ENCODE measurements around the gene MPEG1.

GRCh38 chr11:59186130-59186594 lies 26.6 kb downstream of the MPEG1 start:
- TF ChIP-seq REST (IDR thresholded peaks at IDR 0.05) (no peak), TAF1 (conservative IDR thresholded peaks at IDR 0.05) (no peak), FOXA1 (IDR thresholded peaks at IDR 0.05) (no peak), SP1 (IDR thresholded peaks at IDR 0.05) (peak; percentile 43), JUND (IDR thresholded peaks at IDR 0.05) (no peak), YY1 (IDR thresholded peaks at IDR 0.05) (peak; percentile 15), GABPA (IDR thresholded peaks at IDR 0.05 in 1 of 2, conservative IDR thresholded peaks at IDR 0.05 in 1 of 2) (no peak)
- TF ChIP-seq, protein P1, sequence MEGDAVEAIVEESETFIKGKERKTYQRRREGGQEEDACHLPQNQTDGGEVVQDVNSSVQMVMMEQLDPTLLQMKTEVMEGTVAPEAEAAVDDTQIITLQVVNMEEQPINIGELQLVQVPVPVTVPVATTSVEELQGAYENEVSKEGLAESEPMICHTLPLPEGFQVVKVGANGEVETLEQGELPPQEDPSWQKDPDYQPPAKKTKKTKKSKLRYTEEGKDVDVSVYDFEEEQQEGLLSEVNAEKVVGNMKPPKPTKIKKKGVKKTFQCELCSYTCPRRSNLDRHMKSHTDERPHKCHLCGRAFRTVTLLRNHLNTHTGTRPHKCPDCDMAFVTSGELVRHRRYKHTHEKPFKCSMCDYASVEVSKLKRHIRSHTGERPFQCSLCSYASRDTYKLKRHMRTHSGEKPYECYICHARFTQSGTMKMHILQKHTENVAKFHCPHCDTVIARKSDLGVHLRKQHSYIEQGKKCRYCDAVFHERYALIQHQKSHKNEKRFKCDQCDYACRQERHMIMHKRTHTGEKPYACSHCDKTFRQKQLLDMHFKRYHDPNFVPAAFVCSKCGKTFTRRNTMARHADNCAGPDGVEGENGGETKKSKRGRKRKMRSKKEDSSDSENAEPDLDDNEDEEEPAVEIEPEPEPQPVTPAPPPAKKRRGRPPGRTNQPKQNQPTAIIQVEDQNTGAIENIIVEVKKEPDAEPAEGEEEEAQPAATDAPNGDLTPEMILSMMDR (IDR thresholded peaks at IDR 0.05; ENCODE audit: low read depth, low read length, missing input control) = peak; percentile 60
- TF ChIP-seq, protein P2, sequence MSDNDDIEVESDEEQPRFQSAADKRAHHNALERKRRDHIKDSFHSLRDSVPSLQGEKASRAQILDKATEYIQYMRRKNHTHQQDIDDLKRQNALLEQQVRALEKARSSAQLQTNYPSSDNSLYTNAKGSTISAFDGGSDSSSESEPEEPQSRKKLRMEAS (IDR thresholded peaks at IDR 0.05) = no peak

All from liver (tissue), 3 donors.